NCI-H82 treated with DMSO at 0.1 percent for 48 hours (cell line): ENCODE measurements around the gene MTMR6.
A peak's percentile ranks its signal among the peaks of the same experiment; 100 is the strongest.

Experiments
- DNase-seq: peaks from one replicate; lab custom pipeline; 2025; ENCODE audit not compliant: unreplicated experiment; lab: John Stamatoyannopoulos, UW

Gene MTMR6

GRCh38 chr13:25222740-25223139 is 64.5 kb downstream of the MTMR6 start:
- DNase-seq, result no peak

- no peak for DNase-seq
These were observed 69.3 kb downstream of the MTMR6 start for GRCh38 chr13:25218019-25218418.

GRCh38 chr13:25217023-25217885 is 70.0 kb downstream of the MTMR6 start:
- no peak for DNase-seq

- DNase-seq, result no peak
These were observed 72.1 kb downstream of the MTMR6 start for GRCh38 chr13:25215253-25215575.

- DNase-seq, result no peak
These were observed 72.6 kb downstream of the MTMR6 start for GRCh38 chr13:25214491-25215252.

GRCh38 chr13:25213715-25214114 is 73.6 kb downstream of the MTMR6 start:
- no peak for DNase-seq

- no peak for DNase-seq
These were observed 76.3 kb downstream of the MTMR6 start for GRCh38 chr13:25210842-25211569.

- peak; percentile 24 for DNase-seq
These were observed 79.9 kb downstream of the MTMR6 start for GRCh38 chr13:25207291-25207810.

- DNase-seq, result no peak
These were observed 82.4 kb downstream of the MTMR6 start for GRCh38 chr13:25204863-25205262.

- DNase-seq, result no peak
These were observed 84.1 kb downstream of the MTMR6 start for GRCh38 chr13:25203127-25203740.

GRCh38 chr13:25200783-25201182 is 86.5 kb downstream of the MTMR6 start:
- no peak for DNase-seq

- DNase-seq, result no peak
These were observed 88.6 kb downstream of the MTMR6 start for GRCh38 chr13:25198647-25199046.

GRCh38 chr13:25196971-25197370 is 90.3 kb downstream of the MTMR6 start:
- no peak for DNase-seq
